Neural progenitor cell (in vitro differentiated cells): ENCODE data around the gene PHLDB2. TPM values are rescaled to one million over a fixed set of nuclear protein-coding genes. Genes with fewer than 3 reads are reported as not detected.

Source experiments
- DNase-seq: peaks from one replicate; pipeline ENCODE4 v3.0.0-alpha.2; 2016; ENCODE audit warnings: low spot score
- H2AFZ ChIP-seq: fragments of 200-600 bp; sonication (generic); replicated peaks from 2 replicates; pipeline ENCODE4 v1.6.1; 2016; ENCODE audit warnings: antibody characterized with exemption
- H3F3A ChIP-seq: fragments of 200-600 bp; sonication (generic); 2 replicates; pipeline ENCODE4 v1.6.1; 2016; ENCODE audit warnings: antibody characterized with exemption, low read depth
- H3K27ac ChIP-seq: fragments of 200-600 bp; sonication (generic); 2 replicates; pipeline ENCODE4 v1.5.1; 2016; ENCODE audit warnings: mild to moderate bottlenecking
- H3K27me3 ChIP-seq: fragments of 200-600 bp; sonication (generic); 2 replicates; pipeline ENCODE4 v1.6.1; 2016; ENCODE audit warnings: mild to moderate bottlenecking, moderate library complexity
- H3K36me3 ChIP-seq: fragments of 200-600 bp; sonication (generic); 2 replicates; pipeline ENCODE4 v1.5.1; 2016
- H3K4me1 ChIP-seq: fragments of 200-600 bp; sonication (generic); 2 replicates; pipeline ENCODE4 v1.6.1; 2016; ENCODE audit warnings: mixed run types
- H3K4me2 ChIP-seq: fragments of 200-600 bp; sonication (generic); 2 replicates; pipeline ENCODE4 v1.6.1; 2016
- H3K4me3 ChIP-seq: fragments of 200-600 bp; sonication (generic); 2 replicates; pipeline ENCODE4 v1.5.1; 2016
- H3K79me2 ChIP-seq: fragments of 200-600 bp; sonication (generic); 2 replicates; pipeline ENCODE4 v1.6.1; 2016; ENCODE audit warnings: low read depth
- H3K9ac ChIP-seq: fragments of 200-600 bp; sonication (generic); 2 replicates; pipeline ENCODE4 v1.6.1; 2016
- H3K9me3 ChIP-seq: fragments of 200-600 bp; sonication (generic); 2 replicates; pipeline ENCODE4 v1.5.1; 2016; ENCODE audit warnings: low read depth
- H4K20me1 ChIP-seq: fragments of 200-600 bp; sonication (generic); 2 replicates; pipeline ENCODE4 v1.6.1; 2016; ENCODE audit warnings: low read depth
- H3K27ac Mint-ChIP-seq: 3 replicates; pipeline ENCODE4 v1.8.0; 2021; ENCODE audit warnings: mixed read lengths
- H3K27me3 Mint-ChIP-seq: 2 replicates; pipeline ENCODE4 v1.8.0; 2022; ENCODE audit warnings: low read depth, mild to moderate bottlenecking, inconsistent platforms, moderate library complexity, mixed read lengths; ENCODE audit not compliant: insufficient read depth
- H3K36me3 Mint-ChIP-seq: 3 replicates; pipeline ENCODE4 v1.8.0; 2021; ENCODE audit warnings: mixed read lengths
- H3K4me1 Mint-ChIP-seq: 3 replicates; pipeline ENCODE4 v1.8.0; 2021; ENCODE audit warnings: mixed read lengths
- H3K4me3 Mint-ChIP-seq: 3 replicates; pipeline ENCODE4 v1.8.0; 2021; ENCODE audit warnings: mild to moderate bottlenecking, moderate library complexity, mixed read lengths
- H3K9me3 Mint-ChIP-seq: 3 replicates; pipeline ENCODE4 v1.8.0; 2020; ENCODE audit warnings: mixed read lengths
- CTCF ChIP-seq: fragments of 200-600 bp; sonication (generic); IDR thresholded peaks from 2 replicates; pipeline ENCODE4 v1.5.1; 2017; ENCODE audit warnings: antibody characterized with exemption, mild to moderate bottlenecking
- EZH2 ChIP-seq: fragments of 200-600 bp; sonication (generic); IDR thresholded peaks from 2 replicates; pipeline ENCODE4 v1.6.1; 2017; ENCODE audit warnings: antibody characterized with exemption, mild to moderate bottlenecking, moderate library complexity
- EZH2phosphoT487 ChIP-seq: fragments of 200-600 bp; sonication (generic); IDR thresholded peaks from 2 replicates; pipeline ENCODE4 v1.6.1; 2017; ENCODE audit warnings: antibody characterized with exemption
- total RNA-seq: library from RNA; depleted of rRNA; stranded (reverse); fragments of >200 nt; gene quantifications from 2 replicates; pipeline ENCODE4 v1.2.3, GENCODE V29; 2015; ENCODE audit warnings: low replicate concordance

PHLDB2 gene
- total RNA-seq, 1 donor from 2014 or later, result 15.9 TPM

GRCh38 chr3:111986800-111987199 lies 127.7 kb downstream of the PHLDB2 start:
- peaks cover 2% of the 10 kb centered on the region for H3K4me1 ChIP-seq
- Mint-ChIP-seq H3K4me1 (peaks cover 9% of the 10 kb centered on the region), H3K27ac (no peak overlapping the region), H3K27me3 (no peaks in the 10 kb centered on the region), H3K4me3 (no peak overlapping the region), H3K36me3 (peaks cover 27% of the 10 kb centered on the region), H3K9me3 (no peaks in the 10 kb centered on the region)
- no peak overlapping the region for H2AFZ ChIP-seq
- H3K4me3 ChIP-seq, result no peak overlapping the region
- peaks cover 15% of the 10 kb centered on the region for H4K20me1 ChIP-seq
- H3K36me3 ChIP-seq, result peaks cover 22% of the 10 kb centered on the region
- H3K27ac ChIP-seq, result no peak overlapping the region
- no peak for DNase-seq
- H3F3A ChIP-seq, result peaks cover 22% of the 10 kb centered on the region
- no peak for TF ChIP-seq EZH2phosphoT487
- no peak for TF ChIP-seq EZH2
- no peak for TF ChIP-seq CTCF
- H3K9ac ChIP-seq, result no peak overlapping the region
- H3K27me3 ChIP-seq, result no peaks in the 10 kb centered on the region
- H3K9me3 ChIP-seq, result no peaks in the 10 kb centered on the region
- H3K79me2 ChIP-seq, result peaks cover 36% of the 10 kb centered on the region
- H3K4me2 ChIP-seq, result no peak overlapping the region

- peaks cover 29% of the 10 kb centered on the region for H3K36me3 Mint-ChIP-seq
- peaks cover 17% of the 10 kb centered on the region for H4K20me1 ChIP-seq
- no peak overlapping the region for H3K4me2 ChIP-seq
- no peaks in the 10 kb centered on the region for H3K9me3 Mint-ChIP-seq
- H3K27me3 ChIP-seq, result no peaks in the 10 kb centered on the region
- H3K4me3 Mint-ChIP-seq, result no peak overlapping the region
- H3F3A ChIP-seq, result peaks cover 41% of the 10 kb centered on the region
- no peak overlapping the region for H3K27ac Mint-ChIP-seq
- H2AFZ ChIP-seq, result no peak overlapping the region
- no peak overlapping the region for H3K27ac ChIP-seq
- H3K9ac ChIP-seq, result no peak overlapping the region
- H3K27me3 Mint-ChIP-seq, result no peaks in the 10 kb centered on the region
- H3K9me3 ChIP-seq, result no peaks in the 10 kb centered on the region
- TF ChIP-seq EZH2, result no peak
- peak; percentile 89 for TF ChIP-seq CTCF
- TF ChIP-seq EZH2phosphoT487, result no peak
- H3K4me3 ChIP-seq, result no peak overlapping the region
- H3K79me2 ChIP-seq, result peaks cover 13% of the 10 kb centered on the region
- peak; percentile 71 for DNase-seq
- H3K4me1 ChIP-seq, result peaks cover 16% of the 10 kb centered on the region
- H3K4me1 Mint-ChIP-seq, result peaks cover 21% of the 10 kb centered on the region
- peaks cover 22% of the 10 kb centered on the region for H3K36me3 ChIP-seq
Observed at GRCh38 chr3:111989061-111989678, 130.1 kb downstream of the PHLDB2 start.

DNA sequence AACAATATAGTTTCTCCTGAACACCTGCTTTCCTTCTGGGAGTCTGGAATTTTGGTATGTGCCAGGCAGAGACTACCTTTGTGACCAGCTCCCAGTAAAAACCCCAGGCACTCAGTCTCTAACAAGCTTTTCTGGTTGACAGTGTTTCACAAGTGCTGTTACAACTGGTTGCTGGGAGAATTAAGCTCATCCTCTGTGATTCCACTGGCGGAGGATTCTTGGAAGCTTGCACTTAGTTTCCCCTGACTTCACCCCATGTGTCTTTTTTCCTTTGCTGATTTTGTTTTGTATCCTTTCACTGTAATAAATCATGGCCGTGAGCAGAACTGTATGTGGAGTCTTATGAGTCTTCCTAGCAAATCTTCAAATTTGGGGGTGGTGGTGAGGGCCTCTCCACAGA lies 134.0 kb downstream of the PHLDB2 start:
- Histone ChIP-seq H3K4me1 (peaks cover 22% of the 10 kb centered on the region), H3K79me2 (peaks cover 12% of the 10 kb centered on the region), H3K36me3 (peaks cover 9% of the 10 kb centered on the region), H3K27ac (peak overlapping the region; percentile 53), H3K9me3 (no peaks in the 10 kb centered on the region), H4K20me1 (peaks cover 17% of the 10 kb centered on the region), H3K4me3 (no peak overlapping the region), H3K27me3 (no peaks in the 10 kb centered on the region), H3K9ac (no peak overlapping the region), H3K4me2 (no peak overlapping the region), H2AFZ (no peak overlapping the region), H3F3A (peaks cover 38% of the 10 kb centered on the region)
- no peaks in the 10 kb centered on the region for H3K9me3 Mint-ChIP-seq
- H3K4me3 Mint-ChIP-seq, result no peak overlapping the region
- peaks cover 18% of the 10 kb centered on the region for H3K36me3 Mint-ChIP-seq
- no peaks in the 10 kb centered on the region for H3K27me3 Mint-ChIP-seq
- DNase-seq, result peak; percentile 34
- TF ChIP-seq EZH2 (no peak), EZH2phosphoT487 (no peak), CTCF (no peak)
- H3K27ac Mint-ChIP-seq, result peak overlapping the region; percentile 26
- peaks cover 37% of the 10 kb centered on the region for H3K4me1 Mint-ChIP-seq
